T-helper 1 cell treated with Interleukin-12 subunit alpha and Interleukin-12 subunit beta and Interleukin-4 antibody, amounts not matched to agents 30 μg/mL and 1 μg/mL, for 36 hours (primary cell): ENCODE measurements around the gene SRGAP2C.
"Not testable (repeated sequence)": the region's sequence is repeated elsewhere in the genome, so short reads cannot be mapped to it uniquely, and the experiment has no call there.

Experiments used
- H3K27ac Mint-ChIP-seq: one replicate; pipeline ENCODE4 v1.8.0; 2021; ENCODE audit warnings: mild to moderate bottlenecking, mixed read lengths
- H3K27me3 Mint-ChIP-seq: one replicate; pipeline ENCODE4 v1.8.0; 2021; ENCODE audit warnings: low read depth, mixed read lengths
- H3K36me3 Mint-ChIP-seq: one replicate; pipeline ENCODE4 v1.8.0; 2021; ENCODE audit warnings: low read depth, mixed read lengths
- H3K4me1 Mint-ChIP-seq: one replicate; pipeline ENCODE4 v1.8.0; 2021; ENCODE audit warnings: low read depth, mixed read lengths
- H3K4me3 Mint-ChIP-seq: one replicate; pipeline ENCODE4 v1.8.0; 2021; ENCODE audit warnings: mild to moderate bottlenecking, moderate library complexity, mixed read lengths
- H3K9me3 Mint-ChIP-seq: one replicate; pipeline ENCODE4 v1.8.0; 2021; ENCODE audit warnings: mixed read lengths

Gene SRGAP2C

GRCh38 chr1:121347476-121347875 lies 162.7 kb downstream of the SRGAP2C start:
- H3K4me1 Mint-ChIP-seq, H3K27me3 Mint-ChIP-seq, H3K36me3 Mint-ChIP-seq, H3K27ac Mint-ChIP-seq, H3K9me3 Mint-ChIP-seq, H3K4me3 Mint-ChIP-seq: not testable (repeated sequence)

DNA sequence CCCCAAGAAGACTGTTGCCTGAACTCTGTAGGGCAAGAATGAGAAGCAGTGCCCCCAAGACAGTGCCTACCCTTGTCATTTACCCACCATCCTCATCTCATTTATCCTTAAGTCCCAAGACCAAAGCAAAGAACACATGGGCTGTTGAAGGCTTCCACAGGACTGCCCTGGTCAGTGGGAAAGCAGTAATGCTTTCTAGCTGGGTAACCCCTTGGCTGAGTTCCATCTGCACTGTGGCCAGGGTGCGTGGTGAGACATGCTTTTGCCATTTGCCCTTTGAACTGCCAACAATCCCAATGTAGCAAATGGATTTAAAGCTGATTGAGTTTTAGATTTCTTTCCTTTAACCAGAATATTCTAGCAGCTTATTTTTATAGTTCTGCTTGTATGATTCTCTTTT lies 163.3 kb downstream of the SRGAP2C start:
- H3K27ac Mint-ChIP-seq, H3K4me3 Mint-ChIP-seq, H3K27me3 Mint-ChIP-seq, H3K36me3 Mint-ChIP-seq, H3K9me3 Mint-ChIP-seq, H3K4me1 Mint-ChIP-seq: not testable (repeated sequence)

GRCh38 chr1:121349332-121349967 lies 164.7 kb downstream of the SRGAP2C start:
- H3K27me3 Mint-ChIP-seq, H3K9me3 Mint-ChIP-seq, H3K4me1 Mint-ChIP-seq, H3K4me3 Mint-ChIP-seq, H3K36me3 Mint-ChIP-seq, H3K27ac Mint-ChIP-seq: not testable (repeated sequence)

DNA sequence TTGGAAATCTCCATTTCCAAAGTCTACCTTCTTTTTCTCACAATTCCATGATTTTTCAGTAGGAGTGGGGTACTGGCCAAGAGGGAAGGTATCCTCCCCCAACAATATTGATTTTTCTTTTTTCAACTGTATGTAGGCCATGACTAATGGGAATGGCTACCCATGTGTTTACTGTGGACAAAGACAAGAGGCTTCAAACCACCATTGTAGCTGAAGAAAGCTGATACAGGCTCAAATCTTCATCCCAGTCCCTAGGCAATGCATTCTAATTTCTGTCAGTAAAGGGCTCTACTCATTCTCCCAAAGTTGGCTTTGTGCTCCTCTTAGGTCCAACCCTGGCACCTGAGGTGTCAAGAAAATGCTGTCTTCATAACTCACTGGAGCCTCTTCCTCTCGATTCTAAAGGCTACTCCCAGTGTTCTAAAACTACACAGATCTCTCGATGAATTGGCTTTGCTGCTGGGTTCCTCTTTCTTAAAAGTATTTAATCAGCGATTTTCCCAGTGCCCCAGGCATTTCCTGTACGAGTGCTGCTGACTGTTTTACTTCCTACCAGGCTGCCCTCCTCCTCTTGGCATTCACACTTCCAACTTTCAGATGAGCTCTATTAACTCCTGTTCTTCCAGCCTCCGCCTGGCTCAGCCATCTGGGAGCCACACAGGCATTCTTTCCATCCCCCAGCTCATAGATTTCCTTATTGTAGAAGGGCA lies 171.1 kb downstream of the SRGAP2C start:
- not testable (repeated sequence) for H3K36me3 Mint-ChIP-seq, H3K9me3 Mint-ChIP-seq, H3K4me3 Mint-ChIP-seq, H3K27ac Mint-ChIP-seq, H3K4me1 Mint-ChIP-seq, H3K27me3 Mint-ChIP-seq

DNA sequence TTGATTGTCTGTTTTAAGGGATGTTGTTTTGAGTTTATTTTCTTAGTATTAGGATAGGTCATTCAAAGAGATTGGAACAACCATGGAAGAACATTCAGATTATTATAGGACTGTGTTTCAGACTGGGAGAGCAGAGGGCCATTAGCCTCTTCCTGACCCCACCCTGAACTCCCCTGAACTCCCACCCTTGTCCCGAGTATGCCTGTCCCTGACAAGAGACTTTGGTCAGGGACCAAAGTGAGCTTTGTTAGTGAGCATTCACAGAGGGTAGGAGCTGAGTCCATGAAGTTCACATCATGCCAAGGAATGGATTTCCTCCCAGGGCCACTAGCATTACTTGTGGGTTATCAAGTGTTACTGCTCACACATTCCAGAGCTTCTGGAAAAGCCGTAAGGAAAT lies 172.0 kb downstream of the SRGAP2C start:
- not testable (repeated sequence) for H3K4me1 Mint-ChIP-seq, H3K27ac Mint-ChIP-seq, H3K4me3 Mint-ChIP-seq, H3K9me3 Mint-ChIP-seq, H3K36me3 Mint-ChIP-seq, H3K27me3 Mint-ChIP-seq

DNA sequence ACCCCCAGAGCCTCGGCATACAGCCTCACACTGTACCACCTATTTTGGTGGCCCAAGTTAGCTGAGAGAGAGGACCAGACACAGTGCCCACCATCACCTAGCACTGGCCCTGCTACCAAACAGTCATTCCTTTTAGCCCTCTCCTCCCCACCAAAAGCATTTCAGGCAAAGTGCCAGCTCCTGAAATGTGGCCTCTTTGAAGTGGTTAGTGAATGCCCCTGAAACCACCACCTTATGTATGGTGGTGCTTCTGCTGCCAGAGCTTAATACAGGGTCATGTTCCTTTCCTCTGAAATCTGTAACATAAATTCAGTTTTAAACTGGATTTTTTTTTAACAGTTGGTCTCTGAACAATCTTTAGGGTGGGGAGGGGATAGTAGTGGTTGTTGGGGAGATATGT lies 175.8 kb downstream of the SRGAP2C start:
- peak overlapping the region; percentile 41 for H3K27ac Mint-ChIP-seq
- not testable (repeated sequence) for H3K4me3 Mint-ChIP-seq, H3K36me3 Mint-ChIP-seq, H3K27me3 Mint-ChIP-seq, H3K4me1 Mint-ChIP-seq, H3K9me3 Mint-ChIP-seq

DNA sequence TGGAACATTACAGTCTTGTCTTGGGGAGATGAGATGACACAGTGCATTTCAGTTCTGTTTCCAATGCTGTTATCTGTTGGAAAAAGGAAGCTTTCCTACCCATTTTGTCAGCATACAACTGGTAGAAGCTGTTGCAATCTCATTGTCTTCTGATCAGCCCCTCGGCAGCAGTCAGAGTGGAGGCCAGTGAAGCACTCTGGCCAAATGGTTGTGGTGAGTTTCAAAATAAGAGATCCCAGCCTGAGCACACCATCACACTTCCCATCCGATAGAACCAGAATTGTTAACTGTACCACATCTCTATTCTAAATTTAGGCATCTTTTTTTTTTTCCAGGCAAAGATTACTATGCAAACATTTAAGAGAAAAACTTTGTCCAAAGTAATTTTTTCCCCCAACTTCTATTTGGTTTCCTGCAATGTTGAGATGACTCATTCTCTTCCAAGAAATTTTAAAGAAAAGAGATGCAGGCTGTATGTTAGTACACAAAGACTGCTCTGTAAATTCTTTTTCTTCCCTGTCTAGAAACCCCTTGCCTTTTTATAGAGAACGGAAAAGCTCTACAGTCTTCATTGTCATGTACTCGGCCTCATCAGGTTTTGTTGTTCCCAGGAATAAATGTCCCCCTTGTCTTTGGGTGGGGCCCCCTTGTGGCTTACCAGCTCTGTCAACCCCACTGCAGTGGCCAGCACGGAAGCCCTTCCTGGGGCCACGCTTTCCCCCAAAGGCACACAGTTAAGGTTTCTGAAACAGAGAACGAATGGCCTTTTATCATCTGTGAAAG lies 176.9 kb downstream of the SRGAP2C start:
- H3K9me3 Mint-ChIP-seq, H3K27me3 Mint-ChIP-seq, H3K36me3 Mint-ChIP-seq, H3K4me1 Mint-ChIP-seq, H3K4me3 Mint-ChIP-seq: not testable (repeated sequence)
- peak overlapping the region; percentile 67 for H3K27ac Mint-ChIP-seq

GRCh38 chr1:121362234-121362883 lies 177.6 kb downstream of the SRGAP2C start:
- not testable (repeated sequence) for H3K36me3 Mint-ChIP-seq, H3K27me3 Mint-ChIP-seq, H3K4me3 Mint-ChIP-seq, H3K9me3 Mint-ChIP-seq, H3K4me1 Mint-ChIP-seq
- peak overlapping the region; percentile 77 for H3K27ac Mint-ChIP-seq

GRCh38 chr1:121365316-121365715 lies 180.5 kb downstream of the SRGAP2C start:
- not testable (repeated sequence) for H3K36me3 Mint-ChIP-seq, H3K4me3 Mint-ChIP-seq, H3K4me1 Mint-ChIP-seq, H3K27ac Mint-ChIP-seq, H3K27me3 Mint-ChIP-seq, H3K9me3 Mint-ChIP-seq

GRCh38 chr1:121365723-121366122 lies 180.9 kb downstream of the SRGAP2C start:
- not testable (repeated sequence) for H3K27me3 Mint-ChIP-seq, H3K27ac Mint-ChIP-seq, H3K9me3 Mint-ChIP-seq, H3K4me3 Mint-ChIP-seq, H3K36me3 Mint-ChIP-seq, H3K4me1 Mint-ChIP-seq

DNA sequence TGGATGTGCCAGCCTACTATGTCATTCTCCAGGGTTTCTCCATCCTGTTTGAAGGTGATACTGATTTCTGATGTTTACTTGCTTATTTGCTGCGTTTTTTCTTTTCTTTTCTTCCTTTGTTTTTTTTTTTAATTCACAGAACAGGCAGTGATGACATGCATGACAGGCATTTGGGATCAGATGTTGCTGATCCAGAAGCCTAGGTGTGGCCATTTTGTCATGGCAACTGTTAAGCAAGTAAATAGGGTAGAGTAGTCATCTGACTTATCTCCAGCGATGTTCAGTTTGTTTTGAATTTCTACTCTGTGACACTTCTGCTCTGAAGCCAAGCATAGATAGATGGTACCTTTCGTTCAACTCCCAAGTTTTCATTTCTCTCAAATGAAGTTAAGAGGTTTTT lies 181.4 kb downstream of the SRGAP2C start:
- H3K9me3 Mint-ChIP-seq, H3K27me3 Mint-ChIP-seq, H3K4me3 Mint-ChIP-seq, H3K27ac Mint-ChIP-seq, H3K36me3 Mint-ChIP-seq, H3K4me1 Mint-ChIP-seq: not testable (repeated sequence)

DNA sequence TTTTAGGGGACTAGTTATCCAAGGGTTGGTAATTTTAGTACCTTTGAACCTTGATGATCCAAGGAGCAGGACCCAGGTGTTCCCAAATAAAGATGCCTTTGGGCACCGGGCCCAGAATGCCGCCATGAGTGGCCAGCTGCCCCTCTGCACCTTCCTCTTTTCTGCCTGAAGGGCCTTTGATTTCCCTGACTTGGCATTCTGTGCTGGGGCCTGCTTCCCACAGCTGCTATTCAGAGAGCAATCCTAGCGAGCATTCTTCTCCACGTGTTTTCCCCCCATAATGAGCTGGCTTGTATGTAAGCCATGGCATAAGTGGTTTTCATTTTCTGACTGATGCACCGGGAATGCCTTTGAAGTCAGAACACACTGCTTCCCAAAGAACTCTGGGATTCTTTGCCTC lies 184.1 kb downstream of the SRGAP2C start:
- not testable (repeated sequence) for H3K36me3 Mint-ChIP-seq, H3K4me1 Mint-ChIP-seq, H3K27ac Mint-ChIP-seq, H3K9me3 Mint-ChIP-seq, H3K4me3 Mint-ChIP-seq, H3K27me3 Mint-ChIP-seq

DNA sequence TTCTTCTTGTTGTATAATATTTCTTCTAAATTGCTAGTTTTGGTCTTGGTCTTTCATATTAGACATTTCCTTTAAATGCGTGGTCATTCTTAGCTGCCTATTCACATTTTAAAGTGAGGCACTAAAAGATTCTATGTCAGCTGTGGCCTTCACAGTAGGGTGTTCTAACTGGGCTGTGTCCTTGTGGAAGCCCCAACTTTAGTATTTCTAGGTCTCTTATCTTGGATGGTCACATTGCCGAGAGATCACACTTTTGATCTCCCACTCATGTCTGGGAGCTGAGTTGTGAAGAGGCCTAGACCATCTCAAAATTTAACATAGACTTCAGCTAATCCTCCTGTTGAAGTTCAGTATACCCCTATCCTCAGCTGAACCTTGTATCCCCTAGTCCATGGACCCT lies 185.2 kb downstream of the SRGAP2C start:
- not testable (repeated sequence) for H3K4me1 Mint-ChIP-seq, H3K27ac Mint-ChIP-seq, H3K27me3 Mint-ChIP-seq, H3K9me3 Mint-ChIP-seq, H3K36me3 Mint-ChIP-seq, H3K4me3 Mint-ChIP-seq

GRCh38 chr1:121374851-121375367 lies 190.1 kb downstream of the SRGAP2C start:
- not testable (repeated sequence) for H3K9me3 Mint-ChIP-seq, H3K4me1 Mint-ChIP-seq, H3K36me3 Mint-ChIP-seq, H3K27me3 Mint-ChIP-seq
- Mint-ChIP-seq H3K27ac (peak overlapping the region; percentile 82), H3K4me3 (peak overlapping the region; percentile 7)

- not testable (repeated sequence) for H3K27me3 Mint-ChIP-seq, H3K27ac Mint-ChIP-seq, H3K9me3 Mint-ChIP-seq, H3K4me3 Mint-ChIP-seq, H3K4me1 Mint-ChIP-seq, H3K36me3 Mint-ChIP-seq
Observed at GRCh38 chr1:121376986-121377385, 192.2 kb downstream of the SRGAP2C start.
